Activated T-helper 1 cell treated with anti-CD3 and anti-CD28 coated beads, Interleukin-12 subunit alpha, Interleukin-12 subunit beta, Interleukin-2, Interleukin-4 antibody, amounts not matched to agents 30 ng/mL and 10 ng/mL and 1 ng/mL, durations not matched to agents 14 hours and 24 hours and 36 hours (primary cell): Measurements from ENCODE around the gene CASTOR2. TPM values are rescaled to one million over a fixed set of nuclear protein-coding genes. Genes with fewer than 3 reads are reported as not detected.

ENCODE experiments used
- DNase-seq: peaks from one replicate; pipeline ENCODE4 v3.0.0; 2021; ENCODE audit warnings: low spot score
- H3K27ac Mint-ChIP-seq: one replicate; pipeline ENCODE4 v1.8.0; 2021; ENCODE audit warnings: mild to moderate bottlenecking, mixed read lengths
- H3K27me3 Mint-ChIP-seq: one replicate; pipeline ENCODE4 v1.8.0; 2022; ENCODE audit warnings: mild to moderate bottlenecking, moderate library complexity, mixed read lengths; ENCODE audit not compliant: insufficient read depth
- H3K36me3 Mint-ChIP-seq: one replicate; pipeline ENCODE4 v1.8.0; 2021; ENCODE audit warnings: low read depth, mixed read lengths
- H3K4me1 Mint-ChIP-seq: one replicate; pipeline ENCODE4 v1.8.0; 2021; ENCODE audit warnings: low read depth, mixed read lengths
- H3K4me3 Mint-ChIP-seq: one replicate; pipeline ENCODE4 v1.8.0; 2021; ENCODE audit warnings: mild to moderate bottlenecking, moderate library complexity, mixed read lengths
- H3K9me3 Mint-ChIP-seq: one replicate; pipeline ENCODE4 v1.8.0; 2021; ENCODE audit warnings: mixed read lengths
- intact Hi-C: fragments of 100-400 bp; cut with micrococcal nuclease; formaldehyde crosslinking; loops from one replicate; pipeline ENCODE4 v1.15.1; 2024
- total RNA-seq: library from RNA; stranded (reverse); gene quantifications from 2 replicates; pipeline ENCODE4 v1.2.3, GENCODE V29; 2022

CASTOR2 gene
- total RNA-seq, 1 donor from 2014 or later: 6.4 TPM

- intact Hi-C loops: no loop called here
- no peak for DNase-seq
- Mint-ChIP-seq H3K4me3 (no peak overlapping the region), H3K4me1 (no peaks in the 10 kb centered on the region), H3K36me3 (no peaks in the 10 kb centered on the region), H3K27me3 (peaks cover under 1% of the 10 kb centered on the region), H3K27ac (no peak overlapping the region), H3K9me3 (no peaks in the 10 kb centered on the region)
Observed at GRCh38 chr7:75018570-75019364, 54.3 kb downstream of the CASTOR2 start.

- intact Hi-C loops: no loop called here
- Mint-ChIP-seq H3K36me3 (no peaks in the 10 kb centered on the region), H3K9me3 (no peaks in the 10 kb centered on the region), H3K4me1 (no peaks in the 10 kb centered on the region), H3K27ac (no peak overlapping the region), H3K4me3 (no peak overlapping the region), H3K27me3 (no peaks in the 10 kb centered on the region)
- DNase-seq: no peak
Observed at GRCh38 chr7:75019800-75020199, 55.3 kb downstream of the CASTOR2 start.

- H3K27me3 Mint-ChIP-seq: no peaks in the 10 kb centered on the region
- DNase-seq: no peak
- no peak overlapping the region for H3K4me3 Mint-ChIP-seq
- H3K27ac Mint-ChIP-seq: no peak overlapping the region
- intact Hi-C loops: no loop called here
- H3K4me1 Mint-ChIP-seq: no peaks in the 10 kb centered on the region
- H3K36me3 Mint-ChIP-seq: no peaks in the 10 kb centered on the region
- H3K9me3 Mint-ChIP-seq: no peaks in the 10 kb centered on the region
Observed at GRCh38 chr7:75024922-75025321, 60.4 kb downstream of the CASTOR2 start.

GRCh38 chr7:75028299-75028698 lies 63.8 kb downstream of the CASTOR2 start:
- Mint-ChIP-seq H3K4me1 (no peaks in the 10 kb centered on the region), H3K27me3 (no peaks in the 10 kb centered on the region), H3K36me3 (peaks cover 1% of the 10 kb centered on the region), H3K9me3 (no peaks in the 10 kb centered on the region), H3K27ac (no peak overlapping the region), H3K4me3 (no peak overlapping the region)
- intact Hi-C loops: no loop called here
- no peak for DNase-seq

- no peaks in the 10 kb centered on the region for H3K9me3 Mint-ChIP-seq
- H3K27ac Mint-ChIP-seq: no peak overlapping the region
- no peaks in the 10 kb centered on the region for H3K4me1 Mint-ChIP-seq
- H3K4me3 Mint-ChIP-seq: no peak overlapping the region
- DNase-seq: no peak
- H3K36me3 Mint-ChIP-seq: peaks cover 1% of the 10 kb centered on the region
- no peaks in the 10 kb centered on the region for H3K27me3 Mint-ChIP-seq
- intact Hi-C loops: no loop called here
Observed at GRCh38 chr7:75033064-75033463, 68.6 kb downstream of the CASTOR2 start.

- no peak for DNase-seq
- H3K27me3 Mint-ChIP-seq: no peaks in the 10 kb centered on the region
- no peak overlapping the region for H3K4me3 Mint-ChIP-seq
- no peak overlapping the region for H3K27ac Mint-ChIP-seq
- no peaks in the 10 kb centered on the region for H3K4me1 Mint-ChIP-seq
- intact Hi-C loops: no loop called here
- peaks cover 1% of the 10 kb centered on the region for H3K36me3 Mint-ChIP-seq
- no peaks in the 10 kb centered on the region for H3K9me3 Mint-ChIP-seq
Observed at GRCh38 chr7:75033826-75034225, 69.3 kb downstream of the CASTOR2 start.

GRCh38 chr7:75038508-75038907 lies 74.0 kb downstream of the CASTOR2 start:
- H3K27ac Mint-ChIP-seq: no peak overlapping the region

GRCh38 chr7:75039166-75039565 lies 74.7 kb downstream of the CASTOR2 start:
- intact Hi-C loops: no loop called here
- no peaks in the 10 kb centered on the region for H3K27me3 Mint-ChIP-seq
- H3K27ac Mint-ChIP-seq: no peak overlapping the region
- no peaks in the 10 kb centered on the region for H3K4me1 Mint-ChIP-seq
- no peak overlapping the region for H3K4me3 Mint-ChIP-seq
- DNase-seq: no peak
- H3K9me3 Mint-ChIP-seq: no peaks in the 10 kb centered on the region
- peaks cover 5% of the 10 kb centered on the region for H3K36me3 Mint-ChIP-seq

More at GRCh38 chr7:75038508-75038907, 74.0 kb downstream of the CASTOR2 start:
- no peaks in the 10 kb centered on the region for H3K9me3 Mint-ChIP-seq
- no peak overlapping the region for H3K4me3 Mint-ChIP-seq
- no peak for DNase-seq
- no peaks in the 10 kb centered on the region for H3K4me1 Mint-ChIP-seq
- H3K36me3 Mint-ChIP-seq: peaks cover 5% of the 10 kb centered on the region
- intact Hi-C loops: no loop called here
- no peaks in the 10 kb centered on the region for H3K27me3 Mint-ChIP-seq

GRCh38 chr7:75039709-75040108 lies 75.2 kb downstream of the CASTOR2 start:
- H3K4me1 Mint-ChIP-seq: no peaks in the 10 kb centered on the region
- DNase-seq: no peak
- H3K4me3 Mint-ChIP-seq: no peak overlapping the region
- H3K9me3 Mint-ChIP-seq: no peaks in the 10 kb centered on the region
- intact Hi-C loops: no loop called here
- no peak overlapping the region for H3K27ac Mint-ChIP-seq
- no peaks in the 10 kb centered on the region for H3K27me3 Mint-ChIP-seq
- peaks cover 5% of the 10 kb centered on the region for H3K36me3 Mint-ChIP-seq

- Mint-ChIP-seq H3K4me1 (no peaks in the 10 kb centered on the region), H3K27ac (no peak overlapping the region), H3K36me3 (peaks cover 5% of the 10 kb centered on the region), H3K27me3 (no peaks in the 10 kb centered on the region), H3K9me3 (no peaks in the 10 kb centered on the region), H3K4me3 (no peak overlapping the region)
- DNase-seq: no peak
- intact Hi-C loops: no loop called here
Observed at GRCh38 chr7:75040512-75040911, 76.0 kb downstream of the CASTOR2 start.

- no peaks in the 10 kb centered on the region for H3K27me3 Mint-ChIP-seq
- intact Hi-C loops: no loop called here
- no peak overlapping the region for H3K4me3 Mint-ChIP-seq
- no peaks in the 10 kb centered on the region for H3K4me1 Mint-ChIP-seq
- DNase-seq: no peak
- H3K9me3 Mint-ChIP-seq: no peaks in the 10 kb centered on the region
- H3K27ac Mint-ChIP-seq: no peak overlapping the region
- H3K36me3 Mint-ChIP-seq: peaks cover 5% of the 10 kb centered on the region
Observed at GRCh38 chr7:75042286-75042685, 77.8 kb downstream of the CASTOR2 start.

- no peak for DNase-seq
- Mint-ChIP-seq H3K27me3 (no peaks in the 10 kb centered on the region), H3K4me3 (no peak overlapping the region), H3K27ac (no peak overlapping the region), H3K36me3 (peaks cover 5% of the 10 kb centered on the region), H3K9me3 (no peaks in the 10 kb centered on the region), H3K4me1 (no peaks in the 10 kb centered on the region)
- intact Hi-C loops: no loop called here
Observed at GRCh38 chr7:75042831-75043703, 78.6 kb downstream of the CASTOR2 start.

GRCh38 chr7:75045881-75046280 lies 81.4 kb downstream of the CASTOR2 start:
- Mint-ChIP-seq H3K9me3 (no peaks in the 10 kb centered on the region), H3K27me3 (no peaks in the 10 kb centered on the region), H3K27ac (no peak overlapping the region), H3K4me1 (no peaks in the 10 kb centered on the region), H3K36me3 (peaks cover 6% of the 10 kb centered on the region), H3K4me3 (no peak overlapping the region)
- intact Hi-C loops: loop anchor here (2.0 kb wide), 1 partner anchor 629 kb away; no protein-coding TSS in a partner anchor
- DNase-seq: no peak
